DND-41 (cell line): Measurements from ENCODE around the gene GPAT3.
A peak's percentile ranks its signal among the peaks of the same experiment; 100 is the strongest.

Experiments
- ATAC-seq: fragments of 200-7000 bp; cut with Tn5 transposase; 3 replicates; pipeline ENCODE4 v1.9.1; 2021; ENCODE audit warnings: low read depth; ENCODE audit not compliant: insufficient read depth
- DNase-seq: peaks from one replicate; pipeline ENCODE4 v3.0.0-alpha.2; 2020
- H2AFZ ChIP-seq: 2 replicates; pipeline ENCODE4 v1.6.0; 2012; ENCODE audit warnings: low read depth, low read length
- H3K27ac ChIP-seq: 2 replicates; pipeline ENCODE4 v1.5.1; 2012; ENCODE audit warnings: low read length, inconsistent platforms
- H3K27me3 ChIP-seq: fragments of 200-600 bp; sonication (generic); 2 replicates; pipeline ENCODE4 v1.6.0; 2012; ENCODE audit warnings: low read length, mild to moderate bottlenecking, inconsistent platforms; ENCODE audit not compliant: insufficient read depth, poor library complexity
- H3K36me3 ChIP-seq: 2 replicates; pipeline ENCODE4 v1.5.1; 2012; ENCODE audit warnings: low read length, inconsistent platforms; ENCODE audit not compliant: insufficient read depth
- H3K4me1 ChIP-seq: 2 replicates; pipeline ENCODE4 v1.5.1; 2012; ENCODE audit warnings: mild to moderate bottlenecking, low read length; ENCODE audit not compliant: insufficient read depth
- H3K4me2 ChIP-seq: 2 replicates; pipeline ENCODE4 v1.6.0; 2012; ENCODE audit warnings: mild to moderate bottlenecking, moderate library complexity, low read length, inconsistent platforms; ENCODE audit not compliant: insufficient read depth
- H3K4me3 ChIP-seq, 2 experiments: fragments of 200-600 bp in 1 of 2; shearing (Covaris generic) in 1 of 2; 2 replicates each; pipeline ENCODE4 v1.5.1; 2012 to 2016; ENCODE audit warnings: inconsistent platforms in 2 of 2, low read length in 2 of 2, mild to moderate bottlenecking in 2 of 2, low read depth in 1 of 2, moderate library complexity in 1 of 2
- H3K79me2 ChIP-seq: 2 replicates; pipeline ENCODE4 v1.6.0; 2012; ENCODE audit warnings: low read length, inconsistent platforms; ENCODE audit not compliant: insufficient read depth
- H3K9ac ChIP-seq: 2 replicates; pipeline ENCODE4 v1.6.0; 2012; ENCODE audit warnings: low read depth, mild to moderate bottlenecking, inconsistent platforms, low read length, moderate library complexity
- H3K9me3 ChIP-seq: 2 replicates; pipeline ENCODE4 v1.5.1; 2012; ENCODE audit warnings: low read length, moderate library complexity, mild to moderate bottlenecking, inconsistent platforms; ENCODE audit not compliant: insufficient read depth, severe bottlenecking
- H4K20me1 ChIP-seq: 2 replicates; pipeline ENCODE4 v1.6.0; 2012; ENCODE audit warnings: low read length; ENCODE audit not compliant: insufficient read depth
- CTCF ChIP-seq: IDR thresholded peaks from 2 replicates; pipeline ENCODE4 v1.5.1; 2012; ENCODE audit warnings: borderline replicate concordance, low read length, moderate library complexity, mild to moderate bottlenecking; ENCODE audit not compliant: poor library complexity, severe bottlenecking; ENCODE audit errors: extremely low read depth
- EZH2 ChIP-seq: IDR thresholded peaks from 3 replicates; pipeline ENCODE4 v1.6.1; 2012; ENCODE audit warnings: borderline replicate concordance, low read depth, mild to moderate bottlenecking, moderate library complexity, low read length, inconsistent platforms; ENCODE audit not compliant: severe bottlenecking

The GPAT3 gene

GRCh38 chr4:83644677-83645659 lies 109.1 kb downstream of the GPAT3 start:
- Histone ChIP-seq H2AFZ (no peak overlapping the region), H4K20me1 (no peaks in the 10 kb centered on the region), H3K79me2 (no peaks in the 10 kb centered on the region), H3K9ac (no peak overlapping the region), H3K4me3 (no peak overlapping the region), H3K27me3 (peaks cover 12% of the 10 kb centered on the region), H3K4me2 (no peak overlapping the region), H3K4me1 (no peaks in the 10 kb centered on the region), H3K27ac (no peak overlapping the region), H3K9me3 (no peaks in the 10 kb centered on the region), H3K36me3 (no peaks in the 10 kb centered on the region)
- ATAC-seq (peak; percentile 80), DNase-seq (peak; percentile 29)
- peak; percentile 92 for TF ChIP-seq CTCF
- TF ChIP-seq EZH2 = no peak

GRCh38 chr4:83646538-83647239 lies 110.8 kb downstream of the GPAT3 start:
- Histone ChIP-seq H2AFZ (no peak overlapping the region), H3K4me3 (no peak overlapping the region)
- ATAC-seq = no peak

DNA sequence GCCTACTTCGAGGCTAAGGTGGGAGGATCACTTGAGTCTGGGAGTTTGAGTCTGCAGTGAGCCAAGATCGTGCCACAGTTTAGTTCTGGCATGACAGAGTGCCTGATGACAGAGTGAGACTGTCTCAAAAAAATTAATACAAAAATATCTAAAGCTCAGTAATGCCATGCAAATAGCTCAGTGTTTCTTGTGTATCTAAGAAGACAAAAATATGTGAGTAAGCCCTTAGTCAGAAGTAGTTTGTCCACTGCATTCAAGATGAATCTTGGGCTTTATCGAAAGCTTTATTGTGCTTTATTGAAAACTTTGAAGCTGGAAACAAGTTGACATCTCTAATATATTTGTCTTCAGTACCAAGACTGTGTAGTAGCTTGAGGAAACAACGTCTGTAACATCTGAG lies 115.9 kb downstream of the GPAT3 start:
- Histone ChIP-seq H3K4me3 (no peak overlapping the region), H3K9me3 (no peaks in the 10 kb centered on the region), H3K27ac (no peak overlapping the region), H3K27me3 (no peaks in the 10 kb centered on the region), H2AFZ (no peak overlapping the region), H4K20me1 (no peaks in the 10 kb centered on the region), H3K4me2 (no peak overlapping the region), H3K36me3 (no peaks in the 10 kb centered on the region), H3K79me2 (no peaks in the 10 kb centered on the region), H3K4me1 (no peaks in the 10 kb centered on the region), H3K9ac (no peak overlapping the region)
- ATAC-seq (no peak), DNase-seq (no peak)
- no peak for TF ChIP-seq EZH2
- TF ChIP-seq CTCF = no peak

More at GRCh38 chr4:83646538-83647239, 110.8 kb downstream of the GPAT3 start:
- H4K20me1 ChIP-seq = no peaks in the 10 kb centered on the region
- H3K4me1 ChIP-seq = no peaks in the 10 kb centered on the region
- H3K36me3 ChIP-seq = no peaks in the 10 kb centered on the region
- H3K27me3 ChIP-seq = peaks cover 9% of the 10 kb centered on the region
- no peaks in the 10 kb centered on the region for H3K79me2 ChIP-seq
- no peak overlapping the region for H3K9ac ChIP-seq
- no peak for DNase-seq
- TF ChIP-seq EZH2 (no peak), CTCF (no peak)
- no peak overlapping the region for H3K27ac ChIP-seq
- H3K9me3 ChIP-seq = no peaks in the 10 kb centered on the region
- no peak overlapping the region for H3K4me2 ChIP-seq
